ENCODE results near the gene MKRN3.

Gene MKRN3

DNA sequence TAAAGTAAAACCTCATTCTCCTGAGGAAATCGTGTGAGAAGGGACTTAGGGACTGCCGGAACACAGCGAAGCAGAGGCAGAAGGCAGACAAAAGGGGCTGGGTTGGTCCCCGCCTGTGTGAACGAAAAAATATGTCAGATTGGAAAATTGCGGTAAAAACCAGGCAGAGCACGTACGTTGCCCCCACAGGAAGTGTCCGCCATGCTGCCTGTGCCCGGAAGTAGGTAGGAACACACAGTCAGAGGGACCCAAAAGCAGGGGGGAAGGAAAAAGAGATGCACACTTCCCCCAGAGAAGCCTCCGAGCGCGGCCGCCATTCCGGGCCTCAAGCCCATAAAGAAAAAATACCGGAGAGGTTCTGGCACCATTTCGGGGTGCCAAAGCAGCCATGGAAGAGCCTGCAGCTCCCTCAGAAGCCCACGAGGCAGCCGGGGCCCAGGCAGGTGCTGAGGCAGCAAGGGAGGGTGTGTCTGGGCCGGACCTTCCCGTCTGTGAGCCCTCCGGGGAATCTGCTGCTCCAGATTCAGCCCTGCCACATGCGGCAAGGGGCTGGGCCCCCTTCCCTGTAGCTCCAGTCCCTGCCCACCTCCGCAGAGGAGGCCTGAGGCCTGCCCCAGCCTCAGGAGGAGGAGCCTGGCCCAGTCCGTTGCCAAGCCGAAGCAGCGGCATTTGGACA is at the start of gene MKRN3:
MKRN3 (plus strand) TSS at position 280 of the 676 bp plus-strand sequence; CDS start at position 389, 109 bp downstream.
- H3K4me3 ChIP-seq (replicated peaks in 1 of 2; ENCODE audit: low read depth in 2 of 2, low read length in 2 of 2) = peak within 1 kb of the TSS; percentile 14 to 56
- TF ChIP-seq, protein P1, sequence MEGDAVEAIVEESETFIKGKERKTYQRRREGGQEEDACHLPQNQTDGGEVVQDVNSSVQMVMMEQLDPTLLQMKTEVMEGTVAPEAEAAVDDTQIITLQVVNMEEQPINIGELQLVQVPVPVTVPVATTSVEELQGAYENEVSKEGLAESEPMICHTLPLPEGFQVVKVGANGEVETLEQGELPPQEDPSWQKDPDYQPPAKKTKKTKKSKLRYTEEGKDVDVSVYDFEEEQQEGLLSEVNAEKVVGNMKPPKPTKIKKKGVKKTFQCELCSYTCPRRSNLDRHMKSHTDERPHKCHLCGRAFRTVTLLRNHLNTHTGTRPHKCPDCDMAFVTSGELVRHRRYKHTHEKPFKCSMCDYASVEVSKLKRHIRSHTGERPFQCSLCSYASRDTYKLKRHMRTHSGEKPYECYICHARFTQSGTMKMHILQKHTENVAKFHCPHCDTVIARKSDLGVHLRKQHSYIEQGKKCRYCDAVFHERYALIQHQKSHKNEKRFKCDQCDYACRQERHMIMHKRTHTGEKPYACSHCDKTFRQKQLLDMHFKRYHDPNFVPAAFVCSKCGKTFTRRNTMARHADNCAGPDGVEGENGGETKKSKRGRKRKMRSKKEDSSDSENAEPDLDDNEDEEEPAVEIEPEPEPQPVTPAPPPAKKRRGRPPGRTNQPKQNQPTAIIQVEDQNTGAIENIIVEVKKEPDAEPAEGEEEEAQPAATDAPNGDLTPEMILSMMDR (IDR thresholded peaks at IDR 0.05; ENCODE audit: low read depth, low read length) = no peak
- peak; percentile 19 to 59 for DNase-seq (ENCODE audit: low read depth in 2 of 2)

DNA sequence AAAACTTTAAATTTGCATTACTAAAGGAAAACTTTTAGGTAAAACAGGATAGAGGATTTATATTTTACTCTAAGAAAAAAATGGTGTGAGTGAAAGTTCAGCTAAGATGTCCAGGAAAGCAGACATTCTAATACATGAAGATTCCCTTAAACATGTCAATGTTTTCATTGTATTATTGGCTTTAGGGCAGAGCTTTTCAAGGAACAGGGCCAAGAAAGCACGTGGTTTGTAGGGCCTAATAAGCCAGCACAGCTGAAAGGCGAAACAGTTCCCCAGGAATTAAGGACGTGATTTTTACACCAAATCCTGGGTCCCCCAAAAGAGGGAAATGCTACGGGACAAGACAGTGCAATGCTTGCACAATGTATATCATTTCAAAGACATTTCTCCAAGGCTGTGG is 48.6 kb upstream of the MKRN3 start:
- no peak overlapping the region for H3K4me3 ChIP-seq (replicated peaks in 1 of 2; ENCODE audit: low read depth in 2 of 2, low read length in 2 of 2)
- TF ChIP-seq, protein P1 (IDR thresholded peaks at IDR 0.05; ENCODE audit: low read depth, low read length) = no peak
- no peak for DNase-seq (ENCODE audit: low read depth in 2 of 2)

DNA sequence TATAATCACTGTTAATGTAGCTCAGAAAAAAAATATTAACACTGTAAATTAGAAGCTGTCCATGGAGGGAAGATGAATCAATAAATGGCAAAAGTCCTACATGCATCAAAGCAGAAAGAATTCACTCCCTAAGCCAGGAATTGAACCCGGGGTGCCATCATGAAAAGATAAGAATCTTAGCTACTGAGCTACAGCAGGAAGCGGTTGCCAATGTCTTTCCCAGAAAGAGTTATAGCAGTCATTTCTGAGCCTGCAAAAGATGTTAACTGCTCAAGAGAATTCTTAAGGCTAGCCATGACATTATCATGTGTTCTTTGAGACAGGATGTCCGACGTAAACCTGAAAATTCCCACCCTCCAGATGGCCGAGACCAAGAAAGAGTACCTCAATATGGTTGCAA is 47.4 kb upstream of the MKRN3 start:
- TF ChIP-seq, protein P1 (IDR thresholded peaks at IDR 0.05; ENCODE audit: low read depth, low read length) = no peak
- DNase-seq (ENCODE audit: low read depth in 2 of 2) = no peak
- no peak overlapping the region for H3K4me3 ChIP-seq (replicated peaks in 1 of 2; ENCODE audit: low read depth in 2 of 2, low read length in 2 of 2)

DNA sequence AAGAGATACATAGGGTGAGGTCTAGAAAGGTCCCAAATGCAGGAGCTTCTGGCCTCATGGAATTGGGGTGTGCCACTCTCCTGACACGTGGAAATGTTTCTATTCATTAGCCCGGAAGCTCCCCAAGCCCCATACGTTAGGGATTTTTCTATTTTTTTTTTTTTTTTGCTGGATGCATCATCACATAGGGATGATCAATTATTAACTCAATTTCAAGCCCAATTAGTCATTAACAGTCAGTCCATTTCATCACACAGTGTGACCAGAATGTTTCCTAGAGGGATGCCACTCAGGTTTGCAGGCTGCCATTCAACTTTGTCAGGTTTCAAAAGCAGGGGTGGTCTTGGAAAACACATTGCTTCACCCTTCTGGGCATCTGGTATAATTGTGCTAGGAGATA is 40.7 kb upstream of the MKRN3 start:
- DNase-seq (ENCODE audit: low read depth in 2 of 2) = no peak
- TF ChIP-seq, protein P1 (IDR thresholded peaks at IDR 0.05; ENCODE audit: low read depth, low read length) = no peak
- H3K4me3 ChIP-seq (replicated peaks in 1 of 2; ENCODE audit: low read depth in 2 of 2, low read length in 2 of 2) = no peak overlapping the region

DNA sequence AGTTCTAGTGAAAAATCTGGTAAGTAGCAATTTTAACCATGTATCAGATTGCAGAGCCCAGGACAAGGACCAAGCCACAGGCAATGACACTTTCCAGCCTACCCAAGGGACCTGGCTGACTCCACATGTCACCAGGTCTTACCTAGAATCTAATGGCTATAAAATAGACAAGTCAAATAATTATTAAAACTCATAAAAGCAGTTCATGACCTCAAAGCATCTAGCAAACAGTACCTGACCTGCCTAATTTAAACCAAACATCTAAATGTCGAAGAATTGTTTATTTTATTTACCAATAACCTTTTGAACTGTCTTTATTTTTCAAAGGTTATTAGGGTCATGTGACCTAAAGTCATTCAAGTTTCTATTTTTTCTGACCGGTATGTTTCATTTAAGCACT is 35.6 kb upstream of the MKRN3 start:
- DNase-seq (ENCODE audit: low read depth in 2 of 2) = no peak
- TF ChIP-seq, protein P1 (IDR thresholded peaks at IDR 0.05; ENCODE audit: low read depth, low read length) = no peak
- H3K4me3 ChIP-seq (replicated peaks in 1 of 2; ENCODE audit: low read depth in 2 of 2, low read length in 2 of 2) = no peak overlapping the region

DNA sequence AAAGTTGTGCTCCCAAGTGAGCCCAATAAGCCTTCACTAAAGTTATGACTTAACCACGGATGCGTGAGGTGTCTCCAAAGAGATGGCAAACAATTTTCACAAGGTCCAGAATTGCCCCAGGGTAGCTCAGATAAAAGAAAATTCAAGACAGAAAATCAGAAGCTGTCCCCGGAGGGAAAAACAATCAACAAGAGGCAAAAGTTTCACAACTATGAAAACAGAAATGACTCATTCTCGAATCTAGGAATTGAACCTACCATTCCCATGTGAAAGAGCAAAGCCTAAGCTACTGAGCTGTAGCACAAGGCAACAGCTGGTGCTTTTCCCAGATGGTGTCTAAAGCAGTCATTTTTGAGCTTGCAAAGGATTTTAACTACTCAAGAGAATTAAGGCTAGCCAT is 33.5 kb upstream of the MKRN3 start:
- H3K4me3 ChIP-seq (replicated peaks in 1 of 2; ENCODE audit: low read depth in 2 of 2, low read length in 2 of 2) = no peak overlapping the region
- TF ChIP-seq, protein P1 (IDR thresholded peaks at IDR 0.05; ENCODE audit: low read depth, low read length) = no peak

DNA sequence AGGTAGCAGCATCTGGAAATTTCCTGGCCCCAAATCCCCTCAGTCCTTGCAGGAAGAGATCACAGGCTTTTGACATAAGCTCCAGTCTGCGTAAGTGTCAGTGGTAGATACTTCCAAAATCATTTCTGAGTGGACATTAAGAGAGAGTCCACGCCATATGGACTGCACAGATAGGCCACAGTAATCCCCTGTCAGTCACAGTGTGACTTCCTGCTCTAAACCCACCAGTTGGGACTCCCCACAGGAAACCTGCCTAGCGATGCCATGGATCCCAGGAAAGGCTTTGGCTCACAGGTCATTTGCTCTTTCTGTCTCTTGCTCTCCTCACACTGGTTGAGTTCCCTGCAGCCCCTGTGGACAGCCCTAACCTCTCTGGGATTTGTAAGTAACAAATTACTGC is 28.8 kb upstream of the MKRN3 start:
- TF ChIP-seq, protein P1 (IDR thresholded peaks at IDR 0.05; ENCODE audit: low read depth, low read length) = no peak
- H3K4me3 ChIP-seq (replicated peaks in 1 of 2; ENCODE audit: low read depth in 2 of 2, low read length in 2 of 2) = no peak overlapping the region
- no peak for DNase-seq (ENCODE audit: low read depth in 2 of 2)

More for the DNA sequence above, 33.5 kb upstream of the MKRN3 start:
- DNase-seq (ENCODE audit: low read depth in 2 of 2) = peak in 1 of 2 donors; percentile 33
